Effector memory CD4-positive, alpha-beta T cell (primary cell): Measurements from ENCODE around the gene SORCS3.

Experiments
- DNase-seq, 3 donors: peaks; one replicate each; pipeline ENCODE4 v3.0.0-alpha.2; 2020
- H3K27ac ChIP-seq: 2 replicates; pipeline ENCODE4 v1.7.0; 2013; ENCODE audit warnings: mild to moderate bottlenecking, low read length, moderate library complexity; ENCODE audit not compliant: insufficient read depth, poor library complexity, severe bottlenecking
- H3K27me3 ChIP-seq: replicated peaks from 2 replicates; pipeline ENCODE4 v1.7.0; 2013; ENCODE audit warnings: mild to moderate bottlenecking, low read length; ENCODE audit not compliant: insufficient read depth, control insufficient read depth, poor library complexity, severe bottlenecking
- H3K36me3 ChIP-seq: 2 replicates; pipeline ENCODE4 v1.7.0; 2013; ENCODE audit warnings: mild to moderate bottlenecking, low read length, moderate library complexity; ENCODE audit not compliant: control insufficient read depth, insufficient read depth
- H3K4me1 ChIP-seq: 2 replicates; pipeline ENCODE4 v1.7.0; 2013; ENCODE audit warnings: low read length, mild to moderate bottlenecking; ENCODE audit not compliant: control insufficient read depth, insufficient read depth, poor library complexity, severe bottlenecking
- H3K4me3 ChIP-seq: 2 replicates; pipeline ENCODE4 v1.7.0; 2013; ENCODE audit warnings: low read length, low read depth, mild to moderate bottlenecking; ENCODE audit not compliant: insufficient read depth, poor library complexity, severe bottlenecking
- H3K9me3 ChIP-seq: 2 replicates; pipeline ENCODE4 v1.7.0; 2013; ENCODE audit warnings: mild to moderate bottlenecking, low read length, moderate library complexity; ENCODE audit not compliant: control insufficient read depth

Gene SORCS3

GRCh38 chr10:105042906-105043552, 401.9 kb downstream of the SORCS3 start:
- Histone ChIP-seq H3K9me3 (no peaks in the 10 kb centered on the region), H3K4me1 (no peaks in the 10 kb centered on the region), H3K27ac (no peak overlapping the region), H3K36me3 (no peaks in the 10 kb centered on the region), H3K4me3 (no peak overlapping the region), H3K27me3 (no peaks in the 10 kb centered on the region)
- no peak for DNase-seq

GRCh38 chr10:105044902-105045301, 403.8 kb downstream of the SORCS3 start:
- no peak overlapping the region for H3K4me3 ChIP-seq
- DNase-seq = no peak
- no peaks in the 10 kb centered on the region for H3K27me3 ChIP-seq
- H3K4me1 ChIP-seq = no peaks in the 10 kb centered on the region
- no peaks in the 10 kb centered on the region for H3K36me3 ChIP-seq
- H3K27ac ChIP-seq = no peak overlapping the region
- no peaks in the 10 kb centered on the region for H3K9me3 ChIP-seq

- H3K4me3 ChIP-seq = no peak overlapping the region
- no peaks in the 10 kb centered on the region for H3K36me3 ChIP-seq
- no peaks in the 10 kb centered on the region for H3K27me3 ChIP-seq
- no peaks in the 10 kb centered on the region for H3K4me1 ChIP-seq
- no peak overlapping the region for H3K27ac ChIP-seq
- H3K9me3 ChIP-seq = no peaks in the 10 kb centered on the region
- no peak for DNase-seq
These were observed 415.3 kb downstream of the SORCS3 start for GRCh38 chr10:105056413-105056812.

- no peaks in the 10 kb centered on the region for H3K27me3 ChIP-seq
- H3K36me3 ChIP-seq = no peaks in the 10 kb centered on the region
- no peak overlapping the region for H3K4me3 ChIP-seq
- no peaks in the 10 kb centered on the region for H3K9me3 ChIP-seq
- H3K27ac ChIP-seq = no peak overlapping the region
- no peak for DNase-seq
- H3K4me1 ChIP-seq = no peaks in the 10 kb centered on the region
These were observed 421.9 kb downstream of the SORCS3 start for GRCh38 chr10:105062951-105063350.

GRCh38 chr10:105063796-105064195, 422.7 kb downstream of the SORCS3 start:
- no peaks in the 10 kb centered on the region for H3K27me3 ChIP-seq
- no peaks in the 10 kb centered on the region for H3K9me3 ChIP-seq
- H3K36me3 ChIP-seq = no peaks in the 10 kb centered on the region
- DNase-seq = no peak
- H3K4me3 ChIP-seq = no peak overlapping the region
- no peak overlapping the region for H3K27ac ChIP-seq
- no peaks in the 10 kb centered on the region for H3K4me1 ChIP-seq

- no peak overlapping the region for H3K4me3 ChIP-seq
- H3K27ac ChIP-seq = no peak overlapping the region
- no peak for DNase-seq
- H3K4me1 ChIP-seq = no peaks in the 10 kb centered on the region
- no peaks in the 10 kb centered on the region for H3K9me3 ChIP-seq
- no peaks in the 10 kb centered on the region for H3K36me3 ChIP-seq
- no peaks in the 10 kb centered on the region for H3K27me3 ChIP-seq
These were observed 427.4 kb downstream of the SORCS3 start for GRCh38 chr10:105068497-105068896.

GRCh38 chr10:105070249-105070648, 429.2 kb downstream of the SORCS3 start:
- no peaks in the 10 kb centered on the region for H3K4me1 ChIP-seq
- no peak overlapping the region for H3K27ac ChIP-seq
- no peaks in the 10 kb centered on the region for H3K27me3 ChIP-seq
- no peaks in the 10 kb centered on the region for H3K36me3 ChIP-seq
- H3K9me3 ChIP-seq = no peaks in the 10 kb centered on the region
- H3K4me3 ChIP-seq = no peak overlapping the region
- no peak for DNase-seq

GRCh38 chr10:105070952-105071351, 429.9 kb downstream of the SORCS3 start:
- DNase-seq = no peak
- no peak overlapping the region for H3K4me3 ChIP-seq
- H3K27me3 ChIP-seq = no peaks in the 10 kb centered on the region
- no peaks in the 10 kb centered on the region for H3K36me3 ChIP-seq
- no peak overlapping the region for H3K27ac ChIP-seq
- H3K4me1 ChIP-seq = no peaks in the 10 kb centered on the region
- no peaks in the 10 kb centered on the region for H3K9me3 ChIP-seq

- H3K27ac ChIP-seq = no peak overlapping the region
- no peaks in the 10 kb centered on the region for H3K36me3 ChIP-seq
- H3K4me1 ChIP-seq = no peaks in the 10 kb centered on the region
- no peaks in the 10 kb centered on the region for H3K27me3 ChIP-seq
- H3K9me3 ChIP-seq = no peaks in the 10 kb centered on the region
- no peak overlapping the region for H3K4me3 ChIP-seq
- no peak for DNase-seq
These were observed 430.9 kb downstream of the SORCS3 start for GRCh38 chr10:105071980-105072379.

- Histone ChIP-seq H3K27ac (no peak overlapping the region), H3K27me3 (no peaks in the 10 kb centered on the region), H3K9me3 (no peaks in the 10 kb centered on the region), H3K4me1 (no peaks in the 10 kb centered on the region), H3K4me3 (no peak overlapping the region), H3K36me3 (no peaks in the 10 kb centered on the region)
- no peak for DNase-seq
These were observed 432.9 kb downstream of the SORCS3 start for GRCh38 chr10:105073999-105074398.
